Measurements from ENCODE around the gene ARHGAP26. TPM values are rescaled to one million over a fixed set of nuclear protein-coding genes. Genes with fewer than 3 reads are reported as not detected.

Gene ARHGAP26
- polyA plus RNA-seq, 1 donor from 2014 or later: 0.83 TPM

- Histone ChIP-seq H3F3A (ENCODE audit: insufficient read depth, low read length, poor library complexity, severe bottlenecking) (no peaks in the 10 kb centered on the region), H3K9me2 (ENCODE audit: insufficient read depth, low read length) (no peaks in the 10 kb centered on the region), H3K27me3 (ENCODE audit: insufficient read depth, low read depth, low read length) (no peaks in the 10 kb centered on the region), H3K27ac (ENCODE audit: low read length) (peak overlapping the region; percentile 74), H3K4me3 (ENCODE audit: low read length) (no peak overlapping the region), H3K36me3 (ENCODE audit: insufficient read depth, low read length) (no peaks in the 10 kb centered on the region), H3K79me2 (replicated peaks; ENCODE audit: insufficient read depth, low read length) (no peaks in the 10 kb centered on the region), H3K9me3 (ENCODE audit: low read length) (no peaks in the 10 kb centered on the region), H3K4me2 (ENCODE audit: low read length) (no peak overlapping the region), H3K9ac (ENCODE audit: low read length) (no peak overlapping the region), H4K20me1 (ENCODE audit: insufficient read depth) (no peaks in the 10 kb centered on the region), H2AFZ (ENCODE audit: low read depth, low read length) (no peak overlapping the region)
- TF ChIP-seq SMC3 (conservative IDR thresholded peaks at IDR 0.05; ENCODE audit: poor library complexity): no peak
- TF ChIP-seq REST (IDR thresholded peaks at IDR 0.05; ENCODE audit: borderline replicate concordance): peak; percentile 71
- no peak for TF ChIP-seq EP300 (conservative IDR thresholded peaks at IDR 0.05; ENCODE audit: poor library complexity, severe bottlenecking)
Observed at GRCh38 chr5:143161885-143162540, 391.8 kb downstream of the ARHGAP26 start.

GRCh38 chr5:143162810-143163209 is 392.6 kb downstream of the ARHGAP26 start:
- Histone ChIP-seq H3F3A (ENCODE audit: insufficient read depth, low read length, poor library complexity, severe bottlenecking) (no peaks in the 10 kb centered on the region), H3K4me2 (ENCODE audit: low read length) (no peak overlapping the region), H3K27me3 (ENCODE audit: insufficient read depth, low read depth, low read length) (no peaks in the 10 kb centered on the region), H3K9ac (ENCODE audit: low read length) (no peak overlapping the region), H4K20me1 (ENCODE audit: insufficient read depth) (no peaks in the 10 kb centered on the region), H3K9me3 (ENCODE audit: low read length) (no peaks in the 10 kb centered on the region), H3K9me2 (ENCODE audit: insufficient read depth, low read length) (no peaks in the 10 kb centered on the region), H3K79me2 (replicated peaks; ENCODE audit: insufficient read depth, low read length) (no peaks in the 10 kb centered on the region), H2AFZ (ENCODE audit: low read depth, low read length) (no peak overlapping the region), H3K27ac (ENCODE audit: low read length) (no peak overlapping the region), H3K36me3 (ENCODE audit: insufficient read depth, low read length) (no peaks in the 10 kb centered on the region), H3K4me3 (ENCODE audit: low read length) (no peak overlapping the region)
- TF ChIP-seq EP300 (conservative IDR thresholded peaks at IDR 0.05; ENCODE audit: poor library complexity, severe bottlenecking) (no peak), TAF1 (IDR thresholded peaks at IDR 0.05; ENCODE audit: low read depth) (no peak)

- Histone ChIP-seq H4K20me1 (ENCODE audit: insufficient read depth) (no peaks in the 10 kb centered on the region), H3K9ac (ENCODE audit: low read length) (no peak overlapping the region), H3K9me2 (ENCODE audit: insufficient read depth, low read length) (no peaks in the 10 kb centered on the region), H3K4me2 (ENCODE audit: low read length) (no peak overlapping the region), H3F3A (ENCODE audit: insufficient read depth, low read length, poor library complexity, severe bottlenecking) (no peaks in the 10 kb centered on the region), H2AFZ (ENCODE audit: low read depth, low read length) (no peak overlapping the region), H3K9me3 (ENCODE audit: low read length) (no peaks in the 10 kb centered on the region), H3K27ac (ENCODE audit: low read length) (no peak overlapping the region), H3K27me3 (ENCODE audit: insufficient read depth, low read depth, low read length) (no peaks in the 10 kb centered on the region), H3K36me3 (ENCODE audit: insufficient read depth, low read length) (no peaks in the 10 kb centered on the region), H3K4me3 (ENCODE audit: low read length) (no peak overlapping the region), H3K79me2 (replicated peaks; ENCODE audit: insufficient read depth, low read length) (no peaks in the 10 kb centered on the region)
- TF ChIP-seq RAD21 (conservative IDR thresholded peaks at IDR 0.05) (no peak), REST (IDR thresholded peaks at IDR 0.05; ENCODE audit: borderline replicate concordance) (no peak), MXI1 (conservative IDR thresholded peaks at IDR 0.05; ENCODE audit: poor library complexity, severe bottlenecking) (no peak), SMC3 (conservative IDR thresholded peaks at IDR 0.05; ENCODE audit: poor library complexity) (no peak), CTCF (IDR thresholded peaks at IDR 0.05; ENCODE audit: poor library complexity, severe bottlenecking) (no peak), POLR2AphosphoS5 (IDR thresholded peaks at IDR 0.05) (no peak), TAF1 (IDR thresholded peaks at IDR 0.05; ENCODE audit: low read depth) (no peak), EP300 (conservative IDR thresholded peaks at IDR 0.05; ENCODE audit: poor library complexity, severe bottlenecking) (no peak), EZH2 (IDR thresholded peaks at IDR 0.05; ENCODE audit: borderline replicate concordance, insufficient read depth, low read length, poor library complexity, severe bottlenecking) (no peak)
Observed at GRCh38 chr5:143164557-143164956, 394.4 kb downstream of the ARHGAP26 start.
